Measurements from ENCODE around the gene RFX4.

DNA sequence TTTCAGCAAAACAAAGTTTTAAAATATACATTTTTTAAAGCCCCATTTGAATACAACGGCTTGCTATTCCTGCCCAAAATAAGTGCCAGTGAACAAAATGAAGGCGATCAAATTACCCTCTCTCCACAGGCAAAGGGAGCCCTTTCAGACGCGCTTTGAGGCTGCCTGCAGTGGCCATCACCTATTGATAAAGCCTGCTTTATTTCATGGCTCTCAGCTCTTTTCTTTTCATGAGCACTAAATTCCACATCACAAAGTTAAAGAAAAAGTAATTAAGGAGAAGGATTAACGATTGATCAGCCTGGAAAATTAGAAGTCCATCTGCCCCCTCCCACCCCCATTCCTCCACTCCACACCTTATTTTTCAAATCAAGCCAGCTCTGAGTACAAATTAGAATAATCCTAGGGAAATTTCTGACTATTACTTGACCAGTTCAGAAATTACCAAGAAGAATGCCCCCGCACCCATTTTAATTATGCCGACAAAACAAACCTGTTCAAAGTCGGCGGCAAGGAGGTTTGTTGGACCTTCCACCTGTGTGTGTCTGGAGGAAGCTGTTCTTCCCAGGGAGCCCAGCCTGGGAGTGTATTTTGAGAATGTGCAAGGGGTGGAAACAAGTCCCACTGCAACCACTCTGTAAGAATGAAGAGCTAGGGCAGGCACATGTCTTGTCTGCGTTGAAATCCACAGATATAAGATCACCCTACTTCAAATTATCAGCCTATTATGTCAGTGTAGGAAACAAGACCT lies 127.5 kb downstream of the RFX4 start:
- TF ChIP-seq CTCF (IDR thresholded peaks at IDR 0.05) (no peak), POLR2A (IDR thresholded peaks at IDR 0.05) (no peak)

All from testis (tissue), 2 donors.